ENCODE results near the gene ZPLD1. TPM values are rescaled to one million over a fixed set of nuclear protein-coding genes. Genes with fewer than 3 reads are reported as not detected.

The ZPLD1 gene
- total RNA-seq, 4 donors from 2014 or later: 0.10 to 0.38 TPM; not detected in 2

GRCh38 chr3:102488331-102488730 is 53.5 kb downstream of the ZPLD1 start:
- no peak for DNase-seq (ENCODE audit: low spot score in 2 of 2)
- Histone ChIP-seq H3K4me3 (no peak overlapping the region), H3K9me3 (no peaks in the 10 kb centered on the region), H3K27ac (no peak overlapping the region), H3K36me3 (no peaks in the 10 kb centered on the region), H3K4me1 (no peaks in the 10 kb centered on the region), H3K27me3 (no peaks in the 10 kb centered on the region)
- TF ChIP-seq POLR2A (IDR thresholded peaks at IDR 0.05) (no peak), CTCF (IDR thresholded peaks at IDR 0.05) (no peak), POLR2AphosphoS5 (IDR thresholded peaks at IDR 0.05) (no peak), EP300 (IDR thresholded peaks at IDR 0.05) (no peak)

- 95% methylated on average over 4 of the region's 8 CpGs for WGBS
- H3K4me3 ChIP-seq: no peak overlapping the region
- no peaks in the 10 kb centered on the region for H3K36me3 ChIP-seq
- DNase-seq (ENCODE audit: low spot score in 2 of 2): no peak
- TF ChIP-seq EP300 (IDR thresholded peaks at IDR 0.05) (no peak), CTCF (IDR thresholded peaks at IDR 0.05) (no peak)
- H3K27ac ChIP-seq: no peak overlapping the region
- no peaks in the 10 kb centered on the region for H3K27me3 ChIP-seq
- H3K4me1 ChIP-seq: no peaks in the 10 kb centered on the region
- no peaks in the 10 kb centered on the region for H3K9me3 ChIP-seq
Measured at GRCh38 chr3:102492300-102492699, 57.5 kb downstream of the ZPLD1 start.

- WGBS: 83% methylated on average over 3 of the region's 3 CpGs
- H3K27ac ChIP-seq: no peak overlapping the region
- H3K9me3 ChIP-seq: no peaks in the 10 kb centered on the region
- no peak for TF ChIP-seq POLR2A (IDR thresholded peaks at IDR 0.05)
- no peak for TF ChIP-seq POLR2AphosphoS5 (IDR thresholded peaks at IDR 0.05)
- TF ChIP-seq CTCF (IDR thresholded peaks at IDR 0.05): no peak
- TF ChIP-seq EP300 (IDR thresholded peaks at IDR 0.05): no peak
- no peaks in the 10 kb centered on the region for H3K27me3 ChIP-seq
- H3K4me3 ChIP-seq: no peak overlapping the region
- H3K4me1 ChIP-seq: no peaks in the 10 kb centered on the region
- H3K36me3 ChIP-seq: no peaks in the 10 kb centered on the region
- DNase-seq (ENCODE audit: low spot score in 2 of 2): no peak
Measured at GRCh38 chr3:102497571-102497970, 62.8 kb downstream of the ZPLD1 start.

- H3K4me3 ChIP-seq: no peak overlapping the region
- TF ChIP-seq POLR2AphosphoS5 (IDR thresholded peaks at IDR 0.05): no peak
- TF ChIP-seq EP300 (IDR thresholded peaks at IDR 0.05): no peak
- no peak for TF ChIP-seq CTCF (IDR thresholded peaks at IDR 0.05)
- H3K27ac ChIP-seq: no peak overlapping the region
- H3K27me3 ChIP-seq: no peaks in the 10 kb centered on the region
- DNase-seq (ENCODE audit: low spot score in 2 of 2): no peak
- H3K9me3 ChIP-seq: no peaks in the 10 kb centered on the region
- H3K4me1 ChIP-seq: no peaks in the 10 kb centered on the region
- 92% methylated on average over 2 of the region's 2 CpGs for WGBS
- H3K36me3 ChIP-seq: no peaks in the 10 kb centered on the region
Measured at GRCh38 chr3:102505542-102505941, 70.7 kb downstream of the ZPLD1 start.

- H3K4me1 ChIP-seq: peaks cover 7% of the 10 kb centered on the region
- DNase-seq (ENCODE audit: low spot score in 2 of 2): no peak
- no peaks in the 10 kb centered on the region for H3K27me3 ChIP-seq
- H3K27ac ChIP-seq: peak overlapping the region; percentile 42
- H3K36me3 ChIP-seq: no peaks in the 10 kb centered on the region
- H3K9me3 ChIP-seq: no peaks in the 10 kb centered on the region
- TF ChIP-seq CTCF (IDR thresholded peaks at IDR 0.05) (no peak), POLR2AphosphoS5 (IDR thresholded peaks at IDR 0.05) (no peak), EP300 (IDR thresholded peaks at IDR 0.05) (no peak), POLR2A (IDR thresholded peaks at IDR 0.05) (no peak)
- WGBS: 48% methylated on average over 3 of the region's 3 CpGs
- no peak overlapping the region for H3K4me3 ChIP-seq
Measured at GRCh38 chr3:102510663-102511062, 75.8 kb downstream of the ZPLD1 start.
